Heart right ventricle (tissue), 16 donors: ENCODE data around the gene FGGY. TPM values are rescaled to one million over a fixed set of nuclear protein-coding genes. Genes with fewer than 3 reads are reported as not detected.
"Not testable (repeated sequence)": the region's sequence is repeated elsewhere in the genome, so short reads cannot be mapped to it uniquely, and the experiment has no call there.

Source experiments
- ATAC-seq, 8 donors: fragments of 200-7000 bp; cut with Tn5 transposase; one replicate each; pipeline ENCODE4 v1.9.1; 2020; ENCODE audit warnings: mild to moderate bottlenecking in 8 of 8, moderate library complexity in 8 of 8, moderate number of reproducible peaks in 1 of 8
- DNase-seq, 2 donors: peaks; one replicate each; pipeline ENCODE4 v3.0.0-alpha.2; 2020
- H3K27ac ChIP-seq, 10 donors: fragments of 200-600 bp; sonication (generic) in 2 of 10; one replicate each; pipeline versions ENCODE4 v1.5.0 to v1.8.0; 2020 to 2022; ENCODE audit warnings: mild to moderate bottlenecking in 3 of 10
- H3K27me3 ChIP-seq, 7 donors: fragments of 200-600 bp; one replicate each; pipeline ENCODE4 v1.8.0; 2021 to 2022; ENCODE audit warnings: mild to moderate bottlenecking in 2 of 7
- H3K36me3 ChIP-seq, 9 donors: fragments of 200-600 bp; sonication (generic) in 1 of 9; one replicate each; pipeline versions ENCODE4 v1.5.0 to v1.8.0; 2020 to 2022; ENCODE audit warnings: mild to moderate bottlenecking in 2 of 9
- H3K4me1 ChIP-seq, 9 donors: fragments of 200-600 bp; sonication (generic) in 1 of 9; one replicate each; pipeline versions ENCODE4 v1.5.0 to v1.8.0; 2020 to 2022; ENCODE audit warnings: mild to moderate bottlenecking in 4 of 9
- H3K4me3 ChIP-seq, 10 donors: fragments of 200-600 bp; sonication (generic) in 2 of 10; one replicate each; pipeline versions ENCODE4 v1.5.0 to v1.8.0; 2020 to 2022; ENCODE audit warnings: mild to moderate bottlenecking in 7 of 10, moderate library complexity in 2 of 10
- H3K9me3 ChIP-seq, 11 donors: fragments of 200-600 bp in 10 of 11; sonication (generic) in 2 of 11; one replicate each; pipeline versions ENCODE4 v1.5.0 to v1.8.0; 2013 to 2022; ENCODE audit warnings: mild to moderate bottlenecking in 2 of 11, control low read depth in 1 of 11, moderate library complexity in 1 of 11
- WGBS, 2 donors: extraction: QIAGEN DNeasy Blood & Tissue Kit; methylation state at CpG; one replicate each; pipeline ENCODE4 v1.1.7; 2013; ENCODE audit warnings: inconsistent platforms in 1 of 2; 5-methylcytosine and 5-hydroxymethylcytosine counted together
- intact Hi-C, 10 donors: fragments of 100-400 bp; cut with DNase I; formaldehyde crosslinking; loops; one replicate each; pipeline versions ENCODE4 v1.11.1 to v1.14.2; 2022
- polyA plus RNA-seq, 2 donors: library from polyadenylated mRNA; stranded (reverse); fragments of 200-250 nt; gene quantifications; one replicate each; pipeline ENCODE4 v1.2.3, GENCODE V29; 2013
- total RNA-seq, 10 donors: library from RNA; stranded (reverse); fragmentation: NEBNext Ultra II Directional in 3 of 10; extraction: Animal tissue kit (Norgen Biotek cat#: 25700) in 3 of 10; gene quantifications; one replicate each; pipeline versions ENCODE4 v1.2.1 to v1.2.4, GENCODE V29; 2021 to 2023
- TF ChIP-seq, protein P1 (sequence below), 9 donors: fragments of 200-600 bp; sonication (generic) in 2 of 9; IDR thresholded peaks; one replicate each; pipeline versions ENCODE4 v1.5.0 to v1.8.0; 2021 to 2022; ENCODE audit warnings: antibody characterized with exemption in 9 of 9, mild to moderate bottlenecking in 5 of 9, moderate library complexity in 1 of 9
- donor health status: Arrhythmogenic right ventricular cardiomyopathy.
- donor health status: ischemic (EF 13 %, LVEDD 7.1; RV severe dilation, severe dysfunction).
- donor health status: healthy with polysubstance abuse.
- donor health status: DM: no; HTN: yes; CAD: no.
- donor health status: DM: no; HTN: no; CAD: no.
- donor health status: ischemic (EF 25% LVEDD 6.9; RV normal size, moderate dysfunction).
- donor health status: ischemic (EF 25% LVEDD 5.7; RV mildly dilated, moderate dysfunction).
- donor health status: healthy.
- donor health status: DM: yes; HTN: yes; CAD: no.
- donor health status: Ischemic cardiomyopathy.
- donor health status: ischemic (EF 35%, LVEDD 5.7; RV mildly dilated, moderate dysfunction).
- donor health status: nonischemic (EF 11% LVEDD 7.7; RV severe dilation, severe dysfunction).
- donor health status: DM: yes; HTN: yes; CAD: no.
- donor health status: PGD.
- donor health status: ischemic (EF 29% LVEDD 5.4; RV normal size, mild dysfunction).
- donor health status: nonischemic (EF 23%, LVEDD 6.1; RV moderate dilation, normal function).

Gene FGGY
- total and polyA plus RNA-seq, 12 donors = 3.1 to 51.8 (median 34.7) TPM

GRCh38 chr1:59557549-59557885, 260.6 kb downstream of the FGGY start:
- Histone ChIP-seq H3K4me1 (peaks cover 0 to under 1% (median 0%) of the 10 kb centered on the region in 9 donors), H3K9me3 (peaks cover 0 to 23% (median 6%) of the 10 kb centered on the region in 11 donors), H3K4me3 (no peak overlapping the region), H3K27ac (no peak overlapping the region), H3K27me3 (no peaks in the 10 kb centered on the region), H3K36me3 (peaks cover 0 to 13% (median 0%) of the 10 kb centered on the region in 9 donors)
- intact Hi-C loops = no loop called here
- DNase-seq (no peak), ATAC-seq (no peak)
- TF ChIP-seq, protein P1, sequence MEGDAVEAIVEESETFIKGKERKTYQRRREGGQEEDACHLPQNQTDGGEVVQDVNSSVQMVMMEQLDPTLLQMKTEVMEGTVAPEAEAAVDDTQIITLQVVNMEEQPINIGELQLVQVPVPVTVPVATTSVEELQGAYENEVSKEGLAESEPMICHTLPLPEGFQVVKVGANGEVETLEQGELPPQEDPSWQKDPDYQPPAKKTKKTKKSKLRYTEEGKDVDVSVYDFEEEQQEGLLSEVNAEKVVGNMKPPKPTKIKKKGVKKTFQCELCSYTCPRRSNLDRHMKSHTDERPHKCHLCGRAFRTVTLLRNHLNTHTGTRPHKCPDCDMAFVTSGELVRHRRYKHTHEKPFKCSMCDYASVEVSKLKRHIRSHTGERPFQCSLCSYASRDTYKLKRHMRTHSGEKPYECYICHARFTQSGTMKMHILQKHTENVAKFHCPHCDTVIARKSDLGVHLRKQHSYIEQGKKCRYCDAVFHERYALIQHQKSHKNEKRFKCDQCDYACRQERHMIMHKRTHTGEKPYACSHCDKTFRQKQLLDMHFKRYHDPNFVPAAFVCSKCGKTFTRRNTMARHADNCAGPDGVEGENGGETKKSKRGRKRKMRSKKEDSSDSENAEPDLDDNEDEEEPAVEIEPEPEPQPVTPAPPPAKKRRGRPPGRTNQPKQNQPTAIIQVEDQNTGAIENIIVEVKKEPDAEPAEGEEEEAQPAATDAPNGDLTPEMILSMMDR (IDR thresholded peaks at IDR 0.05) = no peak
- 81 to 86% methylated on average over 1 of the region's 1 CpG for WGBS, 2 donors

DNA sequence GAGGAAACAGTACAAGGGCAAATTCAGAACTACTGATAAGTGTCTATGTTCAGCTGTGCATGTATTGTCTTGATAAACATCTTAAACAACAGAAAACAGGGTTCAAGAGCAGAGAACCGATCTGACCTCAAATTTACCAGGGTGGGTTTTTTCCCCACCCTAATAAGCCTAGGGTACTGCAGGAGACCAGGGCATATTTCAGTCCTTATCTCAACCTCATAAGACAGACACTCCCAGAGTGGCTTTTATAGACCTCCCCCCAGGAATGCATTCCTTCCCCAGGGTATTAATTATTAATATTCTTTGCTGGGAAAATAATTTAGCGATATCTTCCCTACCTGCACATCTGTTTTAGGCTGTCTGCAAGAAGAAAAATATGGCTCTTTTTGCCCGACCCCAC, 261.7 kb downstream of the FGGY start:
- Histone ChIP-seq H3K9me3 (peaks cover 0 to 23% (median 6%) of the 10 kb centered on the region in 11 donors), H3K36me3 (peaks cover 0 to 13% (median 0%) of the 10 kb centered on the region in 9 donors)
- ATAC-seq, H3K27me3 ChIP-seq, DNase-seq, H3K27ac ChIP-seq, intact Hi-C loops, H3K4me3 ChIP-seq, H3K4me1 ChIP-seq: not testable (repeated sequence)
- 94 to 95% methylated on average over 3 of the region's 3 CpGs for WGBS, 2 donors

GRCh38 chr1:59560807-59561450, 264.0 kb downstream of the FGGY start:
- H3K27ac ChIP-seq = no peak overlapping the region
- WGBS, 2 donors = 92 to 94% methylated on average over 6 of the region's 6 CpGs
- H3K27me3 ChIP-seq = no peaks in the 10 kb centered on the region
- intact Hi-C loops = loop anchor here in 1 of 10 donors (10.0 kb wide), 1 partner anchor 776 kb away; the partner anchor contains the start of gene JUN
- peaks cover 0 to 13% (median 0%) of the 10 kb centered on the region in 9 donors for H3K36me3 ChIP-seq
- no peak overlapping the region for H3K4me3 ChIP-seq
- TF ChIP-seq, protein P1 (IDR thresholded peaks at IDR 0.05) = no peak
- ATAC-seq = no peak
- peaks cover 0 to 8% (median 0%) of the 10 kb centered on the region in 9 donors for H3K4me1 ChIP-seq
- peaks cover 0 to 23% (median 6%) of the 10 kb centered on the region in 11 donors for H3K9me3 ChIP-seq
- no peak for DNase-seq

DNA sequence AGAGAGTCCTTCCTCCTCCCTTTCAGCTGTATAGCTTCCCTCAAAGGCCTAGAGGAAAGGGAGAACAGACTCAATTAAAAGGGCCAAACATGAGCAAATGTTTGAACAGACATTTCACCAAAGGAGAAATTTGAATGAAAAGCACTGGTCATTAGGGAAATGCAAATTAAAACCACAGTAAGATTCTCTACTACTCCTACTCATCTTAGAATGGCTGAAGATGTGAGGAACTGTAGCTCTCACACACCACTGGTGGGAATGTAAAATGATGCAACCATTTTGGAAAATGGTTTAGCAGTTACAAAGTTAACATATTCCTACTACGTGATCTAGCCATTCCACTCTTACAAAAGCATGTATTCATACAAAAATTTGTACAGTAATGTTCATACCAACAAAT, 264.9 kb downstream of the FGGY start:
- TF ChIP-seq, protein P1 (IDR thresholded peaks at IDR 0.05) = no peak
- Histone ChIP-seq H3K4me1 (peaks cover 0 to 13% (median 0%) of the 10 kb centered on the region in 9 donors), H3K27me3 (no peaks in the 10 kb centered on the region), H3K36me3 (peaks cover 0 to 13% (median 0%) of the 10 kb centered on the region in 9 donors), H3K4me3 (no peak overlapping the region), H3K9me3 (peaks cover 0 to 23% (median 6%) of the 10 kb centered on the region in 11 donors), H3K27ac (no peak overlapping the region)
- intact Hi-C loops = loop anchor here in 1 of 10 donors (10.0 kb wide), 1 partner anchor 777 kb away; the partner anchor contains the start of gene JUN
- WGBS, 2 donors = 89 to 93% methylated on average over 1 of the region's 1 CpG
- DNase-seq (no peak), ATAC-seq (no peak)
